COR-L47 (cell line): Measurements from ENCODE around the gene KCNA4.
A peak's percentile ranks its signal among the peaks of the same experiment; 100 is the strongest.
"Not testable (repeated sequence)": the region's sequence is repeated elsewhere in the genome, so short reads cannot be mapped to it uniquely, and the experiment has no call there.

ENCODE experiments used
- DNase-seq: peaks from one replicate; lab custom pipeline; 2025; lab: John Stamatoyannopoulos, UW

KCNA4 gene

GRCh38 chr11:30016588-30017363 lies at the start of gene KCNA4:
Gene KCNA4, minus strand, starts transcription at chr11:30017030. Its CDS starts 4,352 bp downstream, at chr11:30012678.
- peak; percentile 13 for DNase-seq

GRCh38 chr11:30062103-30062502 lies 45.3 kb upstream of the KCNA4 start:
- DNase-seq = no peak

GRCh38 chr11:30059172-30059815 lies 42.5 kb upstream of the KCNA4 start:
- DNase-seq = no peak

GRCh38 chr11:30049214-30049613 lies 32.4 kb upstream of the KCNA4 start:
- DNase-seq = no peak

- DNase-seq = no peak
Observed at GRCh38 chr11:30046578-30046945, 29.7 kb upstream of the KCNA4 start.

GRCh38 chr11:30045921-30046577 lies 29.2 kb upstream of the KCNA4 start:
- DNase-seq = no peak

- DNase-seq = no peak
Observed at GRCh38 chr11:30045144-30045543, 28.3 kb upstream of the KCNA4 start.

GRCh38 chr11:30041171-30041570 lies 24.3 kb upstream of the KCNA4 start:
- no peak for DNase-seq

- not testable (repeated sequence) for DNase-seq
Observed at GRCh38 chr11:30034746-30035145, 17.9 kb upstream of the KCNA4 start.

GRCh38 chr11:30034166-30034565 lies 17.3 kb upstream of the KCNA4 start:
- DNase-seq = not testable (repeated sequence)

GRCh38 chr11:30025396-30026139 lies 8.7 kb upstream of the KCNA4 start:
- DNase-seq = no peak

GRCh38 chr11:30023074-30023473 lies 6.2 kb upstream of the KCNA4 start:
- no peak for DNase-seq

GRCh38 chr11:30019481-30019880 lies 2.7 kb upstream of the KCNA4 start:
- no peak for DNase-seq

GRCh38 chr11:30018495-30018894 lies 1.7 kb upstream of the KCNA4 start:
- no peak for DNase-seq

GRCh38 chr11:30017445-30017895 lies 640 bp upstream of the KCNA4 start:
- DNase-seq = no peak

GRCh38 chr11:30015725-30016412 lies 961 bp downstream of the KCNA4 start:
- DNase-seq = no peak

- DNase-seq = no peak
Observed at GRCh38 chr11:30012346-30012745, 4.5 kb downstream of the KCNA4 start.

- no peak for DNase-seq
Observed at GRCh38 chr11:30009060-30009459, 7.8 kb downstream of the KCNA4 start.

GRCh38 chr11:30006876-30007275 lies 10.0 kb downstream of the KCNA4 start:
- DNase-seq = no peak

GRCh38 chr11:30002157-30002785 lies 14.6 kb downstream of the KCNA4 start:
- DNase-seq = no peak
